Ectodermal cell (in vitro differentiated cells): ENCODE measurements around the gene RNF186.
A peak's percentile ranks its signal among the peaks of the same experiment; 100 is the strongest.

Source experiments
- H3K27ac ChIP-seq: 2 replicates; pipeline ENCODE4 v1.7.0; 2013; ENCODE audit warnings: mild to moderate bottlenecking, low read depth, low read length; ENCODE audit not compliant: insufficient read depth, poor library complexity, severe bottlenecking
- H3K27me3 ChIP-seq: 2 replicates; pipeline ENCODE4 v1.7.0; 2013; ENCODE audit warnings: mild to moderate bottlenecking, low read length; ENCODE audit not compliant: insufficient read depth, control insufficient read depth, poor library complexity, severe bottlenecking
- H3K36me3 ChIP-seq: one replicate; pipeline ENCODE4 v1.7.0; 2013; ENCODE audit warnings: low read length; ENCODE audit not compliant: control insufficient read depth, insufficient read depth
- H3K4me1 ChIP-seq: one replicate; pipeline ENCODE4 v1.7.0; 2013; ENCODE audit warnings: low read length; ENCODE audit not compliant: control insufficient read depth, insufficient read depth
- H3K4me3 ChIP-seq: 2 replicates; pipeline ENCODE4 v1.7.0; 2013; ENCODE audit warnings: low read depth, low read length, control low read depth; ENCODE audit not compliant: insufficient read depth
- H3K9me3 ChIP-seq: 2 replicates; pipeline ENCODE4 v1.7.0; 2013; ENCODE audit warnings: mild to moderate bottlenecking, low read length, moderate library complexity; ENCODE audit not compliant: control insufficient read depth
- WGBS, 2 experiments: methylation state at CpG; one replicate each; pipeline ENCODE4 v1.1.7; 2013; ENCODE audit warnings: missing lambda C conversion rate in 2 of 2; 5-methylcytosine and 5-hydroxymethylcytosine counted together

Gene RNF186

GRCh38 chr1:19768353-19769210 is 46.5 kb downstream of the RNF186 start:
- H3K27ac ChIP-seq, result peak overlapping the region; percentile 48
- 58% methylated on average over 18 of the region's 18 CpGs for WGBS, 2 experiments

GRCh38 chr1:19765623-19766022 is 49.5 kb downstream of the RNF186 start:
- no peaks in the 10 kb centered on the region for H3K36me3 ChIP-seq
- no peaks in the 10 kb centered on the region for H3K27me3 ChIP-seq
- peaks cover 21% of the 10 kb centered on the region for H3K4me1 ChIP-seq
- WGBS, 2 experiments, result 72% methylated on average over 10 of the region's 10 CpGs
- H3K27ac ChIP-seq, result no peak overlapping the region
- no peaks in the 10 kb centered on the region for H3K9me3 ChIP-seq
- no peak overlapping the region for H3K4me3 ChIP-seq

More at GRCh38 chr1:19768353-19769210, 46.5 kb downstream of the RNF186 start:
- Histone ChIP-seq H3K27me3 (no peaks in the 10 kb centered on the region), H3K36me3 (no peaks in the 10 kb centered on the region), H3K4me3 (no peak overlapping the region), H3K9me3 (no peaks in the 10 kb centered on the region), H3K4me1 (peaks cover 21% of the 10 kb centered on the region)

GRCh38 chr1:19764848-19765247 is 50.2 kb downstream of the RNF186 start:
- no peaks in the 10 kb centered on the region for H3K27me3 ChIP-seq
- H3K4me3 ChIP-seq, result no peak overlapping the region
- no peaks in the 10 kb centered on the region for H3K9me3 ChIP-seq
- H3K27ac ChIP-seq, result no peak overlapping the region
- 88 to 90% methylated on average over 5 of the region's 5 CpGs for WGBS, 2 experiments
- H3K4me1 ChIP-seq, result peaks cover 18% of the 10 kb centered on the region
- H3K36me3 ChIP-seq, result no peaks in the 10 kb centered on the region
